Breast epithelium (tissue), 4 donors: ENCODE measurements around the gene PHF24. TPM values are rescaled to one million over a fixed set of nuclear protein-coding genes. Genes with fewer than 3 reads are reported as not detected.

ENCODE experiments used
- DNase-seq, 2 donors: peaks; one replicate each; pipeline ENCODE4 v3.0.0-alpha.2; 2019; ENCODE audit warnings: low spot score in 2 of 2
- H3K27ac ChIP-seq, 2 donors: fragments of 200-600 bp; sonication (generic) in 1 of 2; one replicate each; pipeline ENCODE4 v1.5.1; 2016 to 2019; ENCODE audit warnings: mild to moderate bottlenecking in 1 of 2
- H3K27me3 ChIP-seq, 2 donors: fragments of 200-600 bp; sonication (generic) in 1 of 2; one replicate each; pipeline versions ENCODE4 v1.5.1 to v1.6.0; 2017 to 2019; ENCODE audit warnings: control low read depth in 1 of 2, mild to moderate bottlenecking in 1 of 2
- H3K36me3 ChIP-seq: fragments of 200-600 bp; one replicate; pipeline ENCODE4 v1.5.1; 2019
- H3K4me1 ChIP-seq, 2 donors: fragments of 200-600 bp; sonication (generic); one replicate each; pipeline ENCODE4 v1.5.1; 2016 to 2019; ENCODE audit warnings: control low read depth in 1 of 2
- H3K4me3 ChIP-seq, 3 donors: fragments of 200-600 bp; sonication (generic); 1 replicate in 2 of 3; 2 replicates in 1 of 3; pipeline ENCODE4 v1.5.1; 2016 to 2019; ENCODE audit warnings: mild to moderate bottlenecking in 3 of 3, moderate library complexity in 2 of 3
- H3K9me3 ChIP-seq, 2 donors: fragments of 200-600 bp; sonication (generic) in 1 of 2; one replicate each; pipeline ENCODE4 v1.5.1; 2016 to 2019; ENCODE audit warnings: control low read depth in 1 of 2
- CTCF ChIP-seq, 3 donors: fragments of 450-650 bp; IDR thresholded peaks; one replicate each; pipeline ENCODE4 v1.5.1; 2016 to 2017; ENCODE audit warnings: antibody characterized with exemption in 3 of 3, mild to moderate bottlenecking in 3 of 3, moderate library complexity in 3 of 3
- POLR2A ChIP-seq: fragments of 450-650 bp; IDR thresholded peaks from one replicate; pipeline ENCODE4 v1.6.1; 2016; ENCODE audit warnings: antibody characterized with exemption, mild to moderate bottlenecking, moderate library complexity
- POLR2AphosphoS5 ChIP-seq, 3 donors: sonication (generic); formaldehyde crosslinking; IDR thresholded peaks; one replicate each; pipeline ENCODE4 v1.6.1; 2017; ENCODE audit warnings: antibody characterized with exemption in 3 of 3
- intact Hi-C: fragments of 100-400 bp; cut with DNase I; formaldehyde crosslinking; loops from one replicate; pipeline ENCODE4 v1.15.1; 2023; ENCODE audit warnings: low total_unique reads
- total RNA-seq, 3 donors: library from RNA; depleted of rRNA; stranded (reverse); fragments of >200 nt; gene quantifications; one replicate each; pipeline ENCODE4 v1.1.0, GENCODE V29; 2016

PHF24 gene
- total RNA-seq, 3 donors from 2014 or later, result 0.15 to 1.1 (median 0.33) TPM

DNA sequence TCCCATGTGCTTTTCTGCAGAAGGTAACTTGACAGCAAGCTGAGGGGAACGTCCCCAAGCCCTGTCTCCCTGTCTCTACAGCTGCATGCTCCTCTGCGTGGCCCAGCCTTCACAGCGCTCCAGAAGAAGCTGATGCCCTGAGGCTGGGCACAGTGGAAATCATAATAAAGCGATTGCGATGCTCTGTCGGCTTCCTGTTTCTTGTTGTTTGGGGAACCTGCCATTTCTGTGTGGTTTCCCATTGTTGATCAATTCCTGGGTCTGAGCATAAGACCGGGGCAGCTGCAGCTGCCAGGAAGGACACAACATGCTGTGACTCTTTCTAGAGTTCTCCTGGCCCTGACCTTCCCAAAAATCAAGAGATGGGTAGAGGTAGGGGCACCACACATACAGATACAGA, 24.3 kb downstream of the PHF24 start:
- Histone ChIP-seq H3K4me3 (no peak overlapping the region), H3K27ac (no peak overlapping the region), H3K9me3 (no peaks in the 10 kb centered on the region), H3K4me1 (no peaks in the 10 kb centered on the region), H3K36me3 (no peaks in the 10 kb centered on the region), H3K27me3 (no peaks in the 10 kb centered on the region)
- DNase-seq, result no peak
- intact Hi-C loops, result no loop called here
- TF ChIP-seq POLR2AphosphoS5 (IDR thresholded peaks at IDR 0.05) (no peak), CTCF (IDR thresholded peaks at IDR 0.05) (no peak), POLR2A (no peak)

DNA sequence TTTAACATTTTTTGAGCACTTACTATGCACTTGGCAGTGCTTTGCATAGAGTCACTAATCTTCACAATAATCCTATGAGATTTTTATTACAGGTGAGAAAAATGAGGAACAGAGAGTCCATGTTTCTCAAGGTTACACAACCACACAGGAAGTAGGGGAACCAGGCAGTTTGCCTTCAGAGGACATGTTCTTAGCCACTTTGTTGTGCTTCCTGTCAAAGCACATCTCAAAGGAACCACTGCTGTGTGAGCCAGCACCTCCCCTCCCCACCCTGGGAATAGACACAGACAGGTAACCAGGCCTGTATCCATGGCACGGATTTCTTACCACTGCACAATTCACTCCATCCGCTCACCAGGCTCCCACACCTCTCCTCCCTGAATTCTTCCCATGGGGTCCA, 25.1 kb downstream of the PHF24 start:
- intact Hi-C loops, result no loop called here
- no peaks in the 10 kb centered on the region for H3K4me1 ChIP-seq
- H3K4me3 ChIP-seq, result no peak overlapping the region
- H3K27me3 ChIP-seq, result no peaks in the 10 kb centered on the region
- no peaks in the 10 kb centered on the region for H3K36me3 ChIP-seq
- TF ChIP-seq POLR2AphosphoS5 (IDR thresholded peaks at IDR 0.05), result no peak
- no peak for TF ChIP-seq CTCF (IDR thresholded peaks at IDR 0.05)
- TF ChIP-seq POLR2A, result no peak
- no peak overlapping the region for H3K27ac ChIP-seq
- no peaks in the 10 kb centered on the region for H3K9me3 ChIP-seq
- DNase-seq, result no peak

- DNase-seq, result no peak
- H3K9me3 ChIP-seq, result no peaks in the 10 kb centered on the region
- no peaks in the 10 kb centered on the region for H3K27me3 ChIP-seq
- no peaks in the 10 kb centered on the region for H3K36me3 ChIP-seq
- no peak for TF ChIP-seq CTCF (IDR thresholded peaks at IDR 0.05)
- no peak for TF ChIP-seq POLR2A
- TF ChIP-seq POLR2AphosphoS5 (IDR thresholded peaks at IDR 0.05), result no peak
- no peak overlapping the region for H3K4me3 ChIP-seq
- H3K4me1 ChIP-seq, result no peaks in the 10 kb centered on the region
- no peak overlapping the region for H3K27ac ChIP-seq
- intact Hi-C loops, result no loop called here
Measured at GRCh38 chr9:34984049-34984448, 26.0 kb downstream of the PHF24 start.

GRCh38 chr9:34985311-34985899, 27.3 kb downstream of the PHF24 start:
- peak; percentile 22 to 44 (median 42) for TF ChIP-seq CTCF (IDR thresholded peaks at IDR 0.05)
- TF ChIP-seq POLR2A, result no peak
- intact Hi-C loops, result no loop called here

GRCh38 chr9:34986540-34987047, 28.5 kb downstream of the PHF24 start:
- H3K36me3 ChIP-seq, result no peaks in the 10 kb centered on the region
- intact Hi-C loops, result no loop called here
- no peak for TF ChIP-seq POLR2A
- TF ChIP-seq POLR2AphosphoS5 (IDR thresholded peaks at IDR 0.05), result no peak
- no peak for TF ChIP-seq CTCF (IDR thresholded peaks at IDR 0.05)
- no peak overlapping the region for H3K4me3 ChIP-seq
- no peak overlapping the region for H3K27ac ChIP-seq
- no peak for DNase-seq
- no peaks in the 10 kb centered on the region for H3K9me3 ChIP-seq
- H3K27me3 ChIP-seq, result no peaks in the 10 kb centered on the region
- peaks cover 0 to 3% of the 10 kb centered on the region in 2 donors for H3K4me1 ChIP-seq

More at GRCh38 chr9:34985311-34985899, 27.3 kb downstream of the PHF24 start:
- no peaks in the 10 kb centered on the region for H3K9me3 ChIP-seq
- no peaks in the 10 kb centered on the region for H3K36me3 ChIP-seq
- H3K4me1 ChIP-seq, result peaks cover 0 to 2% of the 10 kb centered on the region in 2 donors
- no peaks in the 10 kb centered on the region for H3K27me3 ChIP-seq
- no peak for DNase-seq
- no peak overlapping the region for H3K27ac ChIP-seq
- no peak overlapping the region for H3K4me3 ChIP-seq
